Umbilical cord (tissue), 2 donors: Measurements from ENCODE around the gene DRD3. TPM values are rescaled to one million over a fixed set of nuclear protein-coding genes. Genes with fewer than 3 reads are reported as not detected.

Experiments
- DNase-seq: peaks from one replicate; pipeline ENCODE4 v3.0.0-alpha.2; 2015; ENCODE audit warnings: low spot score
- total RNA-seq: library from RNA; depleted of rRNA; stranded (reverse); fragments of >200 nt; gene quantifications from one replicate; pipeline ENCODE4 v1.2.3, GENCODE V29; 2014; ENCODE audit warnings: low replicate concordance; ENCODE audit not compliant: insufficient read depth

The DRD3 gene
- total RNA-seq, 1 donor from 2014 or later = 0.72 TPM

DNA sequence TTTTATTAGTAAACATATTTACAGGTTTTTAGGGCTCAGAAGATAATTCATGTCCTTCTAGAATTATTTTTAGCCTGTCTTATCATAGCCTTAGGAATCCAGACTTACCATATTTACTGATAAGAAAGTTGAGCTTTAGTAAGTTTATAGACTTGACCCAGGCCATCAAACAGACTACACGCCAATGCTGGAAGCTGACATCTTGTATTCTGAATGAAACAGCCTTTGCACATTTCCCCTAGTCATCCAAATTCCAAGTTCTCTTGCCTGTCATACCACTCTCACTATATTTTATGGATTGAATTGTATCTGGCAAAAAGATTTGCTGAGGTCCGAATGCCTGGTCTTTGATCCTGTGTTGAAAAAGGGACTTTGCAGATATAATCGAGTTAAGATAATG, 58.6 kb downstream of the DRD3 start:
- peak; percentile 79 for DNase-seq

DNA sequence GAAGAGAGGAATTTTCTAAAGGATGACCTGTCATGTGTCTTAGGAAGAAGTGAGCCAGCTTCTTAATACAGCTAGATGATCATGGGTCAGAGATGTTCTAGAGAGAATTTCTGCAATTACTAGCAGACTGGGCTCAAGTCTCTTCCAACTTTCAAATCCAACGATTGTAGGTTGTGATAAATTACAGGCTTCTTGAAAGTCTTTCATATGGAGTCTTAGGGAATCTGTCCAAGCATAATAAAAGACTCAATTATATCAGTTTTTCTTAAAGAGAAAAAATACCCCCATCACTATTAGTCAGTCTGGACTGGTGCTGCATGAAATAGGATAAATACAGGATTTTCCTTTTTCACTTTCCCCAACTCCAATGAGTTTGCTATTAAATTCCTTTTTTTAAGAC, 59.1 kb downstream of the DRD3 start:
- DNase-seq = peak; percentile 76

DNA sequence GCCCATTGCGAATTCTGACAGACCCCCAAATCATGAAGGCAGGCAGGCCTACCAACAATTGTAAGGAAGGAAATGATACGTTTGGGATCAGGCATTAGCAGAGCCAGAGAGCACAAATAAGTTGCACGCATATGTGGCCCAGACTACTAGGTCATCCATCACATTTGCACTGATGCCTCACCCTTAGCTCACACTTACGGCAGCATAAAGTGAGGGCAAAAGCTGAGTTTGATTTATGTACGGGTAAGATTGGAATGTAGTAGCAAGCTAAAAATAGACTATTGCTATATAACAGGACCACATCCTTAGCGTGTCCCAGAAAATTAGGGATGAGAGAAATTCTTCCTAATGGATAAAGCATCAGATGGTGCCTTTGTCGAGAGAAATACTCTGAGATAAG, 63.7 kb downstream of the DRD3 start:
- no peak for DNase-seq

DNA sequence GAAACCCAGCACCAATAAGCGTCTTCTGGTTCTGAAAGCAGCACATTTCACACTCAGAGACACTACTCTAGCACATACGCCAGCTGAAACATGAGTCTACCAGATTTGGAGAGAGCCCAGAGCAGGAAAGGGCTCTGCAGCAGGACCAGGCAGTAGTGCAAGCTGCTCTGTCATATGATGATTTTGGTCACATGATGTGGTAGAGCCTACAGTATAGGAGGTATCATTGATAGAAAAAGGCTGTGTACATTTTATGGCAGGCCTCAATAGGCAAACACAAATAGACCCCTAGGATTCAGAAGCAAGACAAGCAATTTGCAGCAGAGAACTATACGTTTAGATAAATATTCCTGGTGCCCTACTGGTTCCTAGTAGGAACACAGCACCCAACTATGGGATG, 64.1 kb downstream of the DRD3 start:
- no peak for DNase-seq

DNA sequence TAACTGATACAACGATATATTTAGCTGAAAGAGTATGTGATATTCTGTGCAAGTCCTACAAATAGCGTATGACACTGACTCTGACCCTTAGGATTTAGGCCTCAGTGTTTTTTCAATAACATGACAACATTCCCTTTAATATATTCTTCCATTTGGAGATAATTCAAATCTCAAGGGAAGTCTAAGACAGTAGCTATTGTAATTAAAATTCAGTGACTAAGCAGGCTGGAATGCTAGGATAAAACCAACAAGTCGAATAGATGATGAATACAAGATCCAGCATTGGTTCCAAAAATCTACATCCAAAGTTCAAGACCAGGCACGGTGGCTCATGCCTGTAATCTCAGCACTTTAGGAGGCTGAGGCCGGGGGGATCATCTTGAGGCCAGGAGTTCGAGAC, 66.2 kb downstream of the DRD3 start:
- DNase-seq = no peak

DNA sequence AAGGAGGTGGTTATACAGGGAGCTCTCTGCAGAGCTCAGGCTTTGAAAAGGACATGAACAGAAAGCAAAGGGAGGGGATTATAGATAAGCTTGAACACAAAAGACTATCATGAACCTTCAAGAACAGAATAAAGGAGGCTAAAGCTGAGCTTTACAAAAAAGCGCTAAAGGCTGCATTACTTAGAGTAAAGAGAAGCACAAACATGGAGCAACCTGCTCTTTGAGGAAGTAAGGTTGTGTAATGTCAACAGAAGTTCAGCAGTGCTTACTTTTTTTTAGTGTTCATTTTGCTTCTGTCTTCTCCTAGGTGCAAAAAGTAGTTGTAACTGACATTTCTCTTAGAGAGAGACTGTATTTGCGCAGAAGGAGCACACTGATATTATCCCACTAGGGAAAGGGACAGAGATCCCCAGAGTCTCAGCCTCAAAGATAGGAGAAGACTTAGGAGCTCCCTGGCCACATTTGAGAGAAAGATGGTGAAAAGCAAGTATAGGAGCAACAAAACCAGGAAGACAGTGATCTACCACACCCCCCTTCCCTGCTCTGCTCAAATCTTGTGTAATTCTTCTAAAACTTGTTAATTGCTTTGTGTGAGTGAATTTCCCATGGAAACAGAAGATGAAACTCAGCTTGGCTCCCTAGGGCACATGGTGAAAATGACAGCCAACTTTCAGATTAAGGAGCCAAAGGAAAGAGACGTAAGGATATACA, 67.6 kb downstream of the DRD3 start:
- no peak for DNase-seq

DNA sequence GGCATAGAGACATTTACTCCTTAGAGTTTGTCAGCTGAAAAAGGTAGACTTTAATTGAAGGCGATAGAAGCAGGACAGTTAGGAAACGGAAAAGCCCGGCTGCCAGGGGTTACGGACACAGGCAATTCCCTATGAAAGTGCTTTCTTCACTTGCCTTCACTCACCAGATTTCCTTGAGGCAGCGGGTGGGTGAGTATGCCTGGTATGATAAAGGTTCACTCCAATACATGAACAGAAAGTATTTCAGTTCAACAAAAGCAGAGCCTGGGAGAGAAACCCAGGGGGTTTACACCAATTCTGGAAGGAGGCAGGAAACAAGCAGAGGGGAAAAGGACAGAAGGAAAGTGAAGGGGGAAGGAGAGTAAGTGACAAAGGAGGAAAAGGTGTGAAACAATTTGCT, 68.4 kb downstream of the DRD3 start:
- no peak for DNase-seq

DNA sequence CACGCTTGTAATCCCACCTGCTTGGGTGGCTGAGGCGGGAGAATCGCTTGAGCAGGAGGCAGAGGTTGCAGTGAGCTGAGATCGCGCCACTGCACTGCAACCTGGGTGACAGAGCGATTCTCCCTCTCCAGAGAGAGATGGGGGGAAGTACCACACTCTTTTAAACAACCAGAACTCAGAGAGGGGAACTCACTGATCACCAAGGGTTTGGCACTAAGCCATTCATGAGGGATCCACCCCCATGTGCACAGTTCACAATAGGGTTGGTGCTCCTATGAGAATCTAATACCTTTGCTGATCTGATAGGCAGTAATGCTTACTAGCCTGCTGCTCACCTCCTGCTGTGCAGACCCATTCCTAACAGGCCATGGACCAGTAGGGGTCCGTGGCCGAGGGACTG, 70.7 kb downstream of the DRD3 start:
- no peak for DNase-seq

DNA sequence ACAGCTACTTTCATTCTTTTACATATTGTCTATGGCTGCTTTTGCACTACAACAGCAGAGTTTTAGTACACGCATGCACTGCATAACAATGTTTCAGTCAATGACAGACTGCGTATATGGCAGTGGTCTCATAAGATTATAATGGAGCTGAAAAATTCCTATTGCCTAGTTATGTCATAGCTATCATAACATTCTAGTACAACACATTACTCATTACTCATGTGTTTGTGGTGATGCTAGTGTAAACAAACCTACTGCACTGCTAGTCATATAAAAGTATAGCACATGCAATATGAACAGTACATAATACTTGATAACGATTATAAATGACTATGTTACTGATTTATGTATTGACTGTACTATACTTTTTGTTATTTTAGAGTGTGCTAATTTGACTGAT, 74.4 kb downstream of the DRD3 start:
- DNase-seq = no peak

DNA sequence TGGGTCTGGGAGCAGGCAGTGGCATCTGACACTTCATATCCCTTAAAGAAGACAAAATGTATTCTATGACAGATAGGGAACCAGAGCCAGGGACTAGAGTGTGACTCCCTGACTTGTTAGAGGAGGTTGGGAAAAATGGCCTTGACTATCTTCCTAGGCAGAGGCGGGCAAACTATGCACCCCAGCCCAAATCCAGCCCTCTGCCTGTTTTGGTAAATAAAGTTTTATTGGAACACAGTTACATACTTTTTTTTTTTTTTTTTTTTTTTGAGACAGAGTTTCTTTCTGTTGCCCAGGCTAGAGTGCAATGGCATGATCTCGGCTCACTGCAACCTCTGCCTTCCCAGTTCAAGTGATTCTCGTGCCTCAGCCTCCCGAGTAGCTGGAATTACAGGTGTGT, 75.0 kb downstream of the DRD3 start:
- no peak for DNase-seq

DNA sequence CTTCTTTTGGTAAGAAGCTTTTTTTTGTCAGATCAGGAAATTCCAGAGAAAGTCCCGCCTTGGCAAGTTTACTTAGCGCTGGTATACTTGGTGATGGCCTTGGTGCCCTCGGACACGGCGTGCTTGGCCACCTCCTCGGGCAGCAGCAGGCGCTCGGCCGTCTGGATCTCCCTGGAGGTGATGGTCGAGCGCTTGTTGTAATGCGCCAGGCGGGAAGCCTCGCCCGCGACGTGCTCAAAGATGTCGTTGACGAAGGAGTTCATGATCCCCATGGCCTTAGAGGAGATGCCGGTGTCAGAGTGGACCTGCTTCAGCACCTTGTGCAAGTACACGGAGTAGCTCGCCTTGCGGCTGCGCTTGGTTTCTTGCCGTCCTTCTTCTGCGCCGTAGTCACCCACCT, 75.7 kb downstream of the DRD3 start:
- no peak for DNase-seq

DNA sequence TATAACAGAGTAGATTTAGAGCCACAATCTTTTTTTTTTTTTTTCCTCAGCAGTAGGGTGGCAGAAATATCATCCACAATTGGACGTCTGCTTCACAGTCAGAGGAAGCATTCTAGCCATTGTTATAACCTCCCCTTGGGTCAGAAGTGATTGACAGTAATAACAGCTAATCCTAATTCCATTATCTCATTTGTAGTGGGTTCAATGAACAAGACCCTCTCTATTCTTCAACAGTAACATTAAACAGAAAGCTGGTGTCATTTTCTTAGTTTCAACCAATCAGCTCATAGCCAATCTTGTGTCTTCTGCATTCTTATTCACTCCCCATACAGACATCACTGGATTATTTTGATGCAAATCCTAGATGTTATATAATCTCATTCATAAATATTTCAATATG, 77.8 kb downstream of the DRD3 start:
- DNase-seq = no peak

DNA sequence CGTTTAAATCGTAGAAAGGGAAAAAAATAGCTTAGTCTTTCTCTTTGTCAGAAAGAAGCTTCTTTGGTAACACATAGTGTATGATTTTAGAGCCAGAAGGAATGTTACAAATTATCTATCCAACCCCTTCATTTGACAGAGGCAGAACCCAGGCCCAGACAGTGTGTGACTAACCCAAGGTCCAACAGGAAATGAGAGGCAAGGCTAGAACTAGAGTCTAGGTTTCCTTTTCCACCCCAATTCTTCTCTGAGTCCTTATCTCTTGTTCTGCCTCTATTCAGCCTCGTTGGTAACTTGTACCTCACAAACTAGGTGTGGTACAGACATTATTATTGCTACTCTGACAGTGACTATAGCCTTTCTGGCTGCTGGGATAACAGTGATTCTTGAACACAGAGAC, 83.1 kb downstream of the DRD3 start:
- no peak for DNase-seq

DNA sequence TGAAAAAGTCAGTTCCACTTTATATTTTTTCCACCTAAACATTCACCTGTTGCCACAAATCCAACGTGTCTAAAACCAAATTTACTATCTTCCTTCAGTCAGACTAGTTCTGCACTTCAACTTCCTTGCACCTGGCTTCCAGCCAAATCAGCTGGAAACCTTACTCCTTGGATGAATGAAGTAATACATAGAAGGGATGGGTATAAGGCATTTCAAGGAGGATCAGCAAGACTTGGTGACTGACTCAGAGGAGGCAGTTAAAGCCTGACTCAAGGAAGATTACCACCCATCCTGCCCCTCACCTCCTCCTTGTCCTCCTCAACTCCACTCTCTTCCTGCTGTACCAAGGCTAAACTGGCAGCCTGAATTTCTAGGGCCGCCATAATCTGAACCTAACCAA, 85.3 kb downstream of the DRD3 start:
- DNase-seq = peak; percentile 65

DNA sequence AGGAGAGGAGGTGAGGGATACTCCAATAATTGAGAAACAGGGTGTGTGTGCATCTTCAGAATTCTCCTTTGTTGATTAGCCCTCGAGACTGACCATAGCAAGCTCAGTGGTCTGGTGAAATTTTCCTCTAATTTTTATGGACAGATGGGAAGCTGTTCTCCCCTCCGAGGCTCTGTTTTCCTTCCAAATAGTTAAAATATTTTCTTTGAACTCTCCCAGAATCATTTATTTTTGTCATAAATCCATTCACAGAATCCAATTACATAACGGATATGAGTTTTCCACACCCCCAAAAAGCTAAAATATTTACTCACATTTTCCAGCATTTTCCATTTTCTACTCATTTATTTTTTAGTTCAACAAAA, 85.9 kb downstream of the DRD3 start:
- no peak for DNase-seq

DNA sequence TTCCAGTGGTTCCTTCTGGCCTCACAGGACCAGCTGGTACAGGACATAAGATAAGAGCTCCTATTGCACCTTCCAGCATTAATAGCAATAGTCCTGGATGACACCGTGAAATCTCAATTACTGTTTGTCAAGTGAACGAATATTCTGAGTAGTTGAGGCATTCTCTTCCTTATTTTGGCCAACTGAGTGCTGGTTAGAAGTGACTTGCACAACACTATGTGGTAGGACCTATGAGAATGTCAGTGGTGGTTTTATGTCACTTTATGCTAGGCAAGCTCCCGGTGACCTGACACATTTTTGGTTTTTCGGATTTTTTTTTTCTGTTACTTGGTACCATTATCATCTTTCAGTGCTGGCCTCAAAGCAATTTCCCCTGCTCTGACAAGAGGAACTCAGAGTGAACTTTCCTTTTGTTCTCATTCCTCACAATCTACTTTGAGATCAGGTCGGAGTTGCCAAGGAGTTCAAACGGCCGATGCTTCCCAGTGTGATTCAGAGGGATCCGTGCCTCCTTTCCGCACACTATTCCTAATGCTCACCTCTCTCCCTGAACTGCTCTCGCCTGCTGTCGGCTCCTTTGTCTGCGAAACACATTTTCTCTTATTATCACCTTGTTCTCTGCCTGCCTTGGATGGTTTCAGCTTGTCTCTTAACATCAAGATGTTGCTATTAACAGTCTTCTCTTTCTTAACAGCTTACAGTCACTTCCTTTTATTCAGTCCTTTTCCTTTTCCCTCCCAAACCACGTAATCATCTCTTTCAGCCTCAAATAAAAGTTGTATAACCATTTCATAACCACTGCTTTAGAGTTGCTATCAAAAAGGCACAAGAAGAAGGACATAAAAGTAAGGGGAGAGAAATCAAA, 86.5 kb downstream of the DRD3 start:
- DNase-seq = no peak

DNA sequence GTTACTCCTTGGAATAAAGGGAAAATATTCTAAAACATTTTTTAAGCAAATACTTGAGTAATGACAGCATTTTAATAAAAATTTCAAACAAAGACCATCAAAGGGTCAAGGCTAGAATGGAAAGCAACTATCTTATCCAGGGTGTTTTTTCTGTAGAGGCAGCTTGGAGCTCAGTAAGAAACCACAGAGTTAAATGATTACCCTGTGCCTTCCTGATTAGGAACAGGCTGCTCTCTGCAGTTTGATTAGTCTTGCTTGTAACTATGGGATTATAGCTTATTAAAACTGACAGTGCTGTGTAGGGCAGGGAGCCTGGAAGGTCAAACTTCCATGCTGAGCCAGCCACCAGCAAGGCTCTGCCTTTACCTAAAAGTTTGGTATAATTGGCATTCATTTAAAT, 89.2 kb downstream of the DRD3 start:
- DNase-seq = no peak

DNA sequence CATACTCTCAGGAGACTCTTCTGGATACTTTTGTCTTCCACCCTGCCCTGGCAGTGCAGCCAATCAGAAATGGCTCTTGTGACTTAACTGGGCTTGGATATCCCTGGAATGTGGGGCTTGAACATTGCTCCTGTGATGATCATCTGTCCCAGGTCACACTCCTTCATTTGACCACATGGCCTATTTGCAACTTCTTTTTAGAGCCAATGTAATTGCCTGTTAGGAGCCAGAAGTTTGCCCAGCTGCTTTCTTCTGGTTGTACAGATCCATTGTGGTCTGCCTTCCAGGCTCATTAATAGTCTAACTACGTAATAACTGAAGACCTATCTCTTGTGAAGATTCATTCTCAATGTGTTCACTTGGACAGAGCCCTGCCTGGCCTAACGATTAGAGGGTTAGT, 92.5 kb downstream of the DRD3 start:
- no peak for DNase-seq

DNA sequence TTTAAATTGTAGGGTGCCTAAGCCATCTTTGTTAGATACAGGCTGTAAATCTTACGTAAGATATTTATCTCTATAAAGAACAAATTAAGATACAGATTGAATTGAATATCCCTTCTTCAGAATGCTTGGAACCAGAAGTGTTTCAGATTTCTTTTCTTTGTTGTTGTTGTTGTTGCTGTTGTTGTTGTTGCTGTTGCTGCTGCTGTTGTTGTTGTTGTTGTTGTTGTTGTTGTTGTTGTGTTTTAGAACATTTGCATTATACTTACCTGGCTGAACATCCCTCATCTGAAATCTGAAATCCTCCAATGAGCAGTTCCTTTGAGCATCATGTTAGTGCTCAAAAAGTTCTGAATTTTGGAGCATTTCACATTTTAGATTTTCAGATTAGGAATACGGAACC, 95.7 kb downstream of the DRD3 start:
- DNase-seq = no peak

DNA sequence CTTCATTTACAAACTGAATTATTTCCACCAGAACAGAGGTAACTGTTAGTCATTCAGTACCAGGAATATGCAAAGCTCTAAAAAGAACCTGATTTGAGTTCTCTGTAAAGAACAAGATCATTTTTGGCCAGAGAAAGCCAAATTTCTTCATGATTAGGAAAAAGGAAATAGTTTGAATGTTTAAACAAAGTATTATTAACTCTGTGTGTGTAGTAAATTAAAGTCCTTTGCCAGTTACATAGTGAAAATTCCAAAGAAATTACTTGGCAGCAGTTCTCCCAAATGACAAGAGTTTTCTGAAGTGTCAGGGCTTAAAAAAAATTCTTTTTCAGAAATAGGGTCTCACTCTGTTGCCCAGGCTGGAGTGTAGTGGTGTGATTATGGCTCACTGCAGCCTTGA, 97.8 kb downstream of the DRD3 start:
- no peak for DNase-seq

DNA sequence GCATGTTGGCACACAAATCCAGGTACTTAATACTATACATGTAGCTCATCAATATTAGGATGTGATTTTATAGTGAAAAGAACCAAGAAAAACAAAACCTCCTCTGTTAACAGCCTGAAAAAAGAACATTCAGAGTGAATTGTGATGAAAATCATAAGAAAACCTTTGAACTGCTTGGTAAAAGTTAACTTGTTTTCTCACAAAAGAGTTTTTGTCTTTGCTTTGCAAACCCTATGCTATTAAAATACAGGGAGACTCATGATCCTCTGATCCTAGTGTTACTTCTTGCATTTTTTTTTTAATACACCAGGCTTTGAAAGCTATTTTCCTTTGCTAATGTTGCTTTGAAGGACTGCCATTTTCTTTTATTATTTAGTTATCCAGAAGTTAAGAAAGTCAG, 98.7 kb downstream of the DRD3 start:
- no peak for DNase-seq

DNA sequence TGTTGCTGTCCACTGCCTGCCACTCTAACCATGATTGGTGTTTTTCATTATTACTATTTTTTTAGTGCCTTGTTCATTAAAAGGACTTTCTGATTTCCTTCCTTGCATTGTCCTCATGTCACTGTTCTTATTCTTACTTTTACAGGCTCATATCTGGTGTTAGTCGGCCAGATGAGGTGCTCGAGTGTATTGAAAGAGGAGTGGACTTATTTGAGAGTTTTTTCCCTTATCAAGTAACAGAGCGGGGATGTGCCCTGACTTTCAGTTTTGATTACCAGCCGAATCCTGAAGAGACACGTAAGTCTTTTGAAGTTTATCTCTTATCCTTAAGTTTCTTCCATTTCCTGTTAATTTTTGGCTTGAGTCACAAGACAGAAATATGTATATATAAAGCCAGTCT, 99.1 kb downstream of the DRD3 start:
- DNase-seq = peak; percentile 82

DNA sequence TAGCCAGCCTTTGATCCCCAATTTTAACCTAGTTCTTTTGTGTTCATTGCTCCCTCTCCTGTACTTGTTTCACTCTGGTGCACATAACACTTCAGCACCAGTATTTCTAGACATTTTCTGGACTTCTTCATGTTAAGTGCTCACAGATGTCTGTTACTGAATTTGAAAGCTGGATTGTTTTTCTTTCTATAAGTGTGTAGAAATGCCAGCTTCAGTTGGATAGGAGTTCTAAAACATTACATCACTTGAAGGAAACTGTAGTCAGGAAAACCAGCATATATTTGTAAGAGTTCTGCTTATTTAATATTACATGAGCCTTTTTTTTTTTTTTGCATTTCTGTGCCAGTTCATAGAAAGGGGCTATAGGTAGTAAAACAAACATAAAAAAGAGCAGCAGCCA, 100.7 kb downstream of the DRD3 start:
- DNase-seq = peak; percentile 45
